Astrocyte (in vitro differentiated cells and primary cell): ENCODE data around the gene GIPC2. TPM values are rescaled to one million over a fixed set of nuclear protein-coding genes. Genes with fewer than 3 reads are reported as not detected.

Experiments used
- DNase-seq: peaks from one replicate; pipeline ENCODE4 v3.0.0-alpha.2; 2010; ENCODE audit warnings: low read depth
- FAIRE-seq: peaks from 2 replicates; lab custom pipeline; 2011; peaks lifted over from hg19 to GRCh38; lab: Jason Lieb, UNC
- H2AFZ ChIP-seq: 2 replicates; pipeline ENCODE4 v1.6.0; 2012; ENCODE audit warnings: low read depth, low read length, inconsistent platforms
- H3K27ac ChIP-seq: 2 replicates; pipeline ENCODE4 v1.5.1; 2011; ENCODE audit warnings: low read depth, low read length, inconsistent platforms
- H3K27me3 ChIP-seq: 2 replicates; pipeline ENCODE4 v1.6.0; 2011; ENCODE audit warnings: low read length, inconsistent platforms; ENCODE audit not compliant: insufficient read depth
- H3K36me3 ChIP-seq: 2 replicates; pipeline ENCODE4 v1.5.1; 2011; ENCODE audit warnings: low read length, inconsistent platforms; ENCODE audit not compliant: insufficient read depth
- H3K4me1 ChIP-seq: 2 replicates; pipeline ENCODE4 v1.5.1; 2011; ENCODE audit warnings: low read length, inconsistent platforms; ENCODE audit not compliant: insufficient read depth
- H3K4me2 ChIP-seq: 2 replicates; pipeline ENCODE4 v1.6.0; 2012; ENCODE audit warnings: low read length, inconsistent platforms
- H3K4me3 ChIP-seq: 2 replicates; pipeline ENCODE4 v1.5.1; 2011; ENCODE audit warnings: low read depth, mild to moderate bottlenecking, low read length, inconsistent platforms; ENCODE audit not compliant: insufficient read depth
- H3K79me2 ChIP-seq: 2 replicates; pipeline ENCODE4 v1.6.0; 2012; ENCODE audit warnings: mild to moderate bottlenecking, low read length, inconsistent platforms; ENCODE audit not compliant: insufficient read depth
- H3K9ac ChIP-seq: 2 replicates; pipeline ENCODE4 v1.6.0; 2012; ENCODE audit warnings: mild to moderate bottlenecking, low read length, inconsistent platforms
- H3K9me3 ChIP-seq: 2 replicates; pipeline ENCODE4 v1.5.1; 2012; ENCODE audit warnings: low read depth, mild to moderate bottlenecking, low read length, inconsistent platforms; ENCODE audit not compliant: insufficient read depth
- H4K20me1 ChIP-seq: 2 replicates; pipeline ENCODE4 v1.6.0; 2012; ENCODE audit warnings: low read length, inconsistent platforms; ENCODE audit not compliant: insufficient read depth
- H3K27ac Mint-ChIP-seq: one replicate; pipeline ENCODE4 v1.8.0; 2021; ENCODE audit warnings: mild to moderate bottlenecking, mixed read lengths; ENCODE audit not compliant: unreplicated experiment
- H3K27me3 Mint-ChIP-seq: one replicate; pipeline ENCODE4 v1.8.0; 2021; ENCODE audit warnings: low read depth, mixed read lengths; ENCODE audit not compliant: unreplicated experiment
- H3K36me3 Mint-ChIP-seq: one replicate; pipeline ENCODE4 v1.8.0; 2021; ENCODE audit warnings: low read depth, mixed read lengths; ENCODE audit not compliant: unreplicated experiment
- H3K4me1 Mint-ChIP-seq: one replicate; pipeline ENCODE4 v1.8.0; 2021; ENCODE audit warnings: low read depth, mixed read lengths; ENCODE audit not compliant: unreplicated experiment
- H3K4me3 Mint-ChIP-seq: one replicate; pipeline ENCODE4 v1.8.0; 2021; ENCODE audit warnings: mild to moderate bottlenecking, moderate library complexity, mixed read lengths; ENCODE audit not compliant: unreplicated experiment
- H3K9me3 Mint-ChIP-seq: one replicate; pipeline ENCODE4 v1.8.0; 2021; ENCODE audit warnings: mild to moderate bottlenecking, mixed read lengths; ENCODE audit not compliant: unreplicated experiment
- CTCF ChIP-seq: IDR thresholded peaks from 2 replicates; pipeline ENCODE4 v1.5.1; 2011; ENCODE audit warnings: low read depth, mild to moderate bottlenecking, inconsistent platforms, low read length, moderate library complexity; ENCODE audit not compliant: insufficient read depth
- EZH2 ChIP-seq: IDR thresholded peaks from 2 replicates; pipeline ENCODE4 v1.6.1; 2012; ENCODE audit warnings: mild to moderate bottlenecking, low read length, inconsistent platforms; ENCODE audit not compliant: insufficient read depth
- total RNA-seq: library from RNA; stranded (reverse); gene quantifications from 2 replicates; pipeline ENCODE4 v1.2.1, GENCODE V29; 2021

Gene GIPC2
- total RNA-seq, 1 donor from 2014 or later: not detected

- Histone ChIP-seq H3K4me3 (no peak overlapping the region), H3K9ac (no peak overlapping the region), H4K20me1 (no peaks in the 10 kb centered on the region), H3K36me3 (no peaks in the 10 kb centered on the region), H3K27me3 (no peaks in the 10 kb centered on the region), H3K4me2 (no peak overlapping the region), H3K27ac (no peak overlapping the region), H3K4me1 (peaks cover 15% of the 10 kb centered on the region), H3K79me2 (no peaks in the 10 kb centered on the region), H3K9me3 (no peaks in the 10 kb centered on the region), H2AFZ (no peak overlapping the region)
- Mint-ChIP-seq H3K27me3 (no peaks in the 10 kb centered on the region), H3K4me1 (peaks cover 8% of the 10 kb centered on the region), H3K4me3 (no peak overlapping the region), H3K36me3 (no peaks in the 10 kb centered on the region), H3K27ac (no peak overlapping the region), H3K9me3 (peaks cover under 1% of the 10 kb centered on the region)
- DNase-seq: no peak
- no peak for FAIRE-seq
- TF ChIP-seq EZH2 (no peak), CTCF (no peak)
Observed at GRCh38 chr1:78091886-78092285, 46.1 kb downstream of the GIPC2 start.

GRCh38 chr1:78092643-78093042 lies 46.9 kb downstream of the GIPC2 start:
- no peak overlapping the region for H3K4me2 ChIP-seq
- no peaks in the 10 kb centered on the region for H3K79me2 ChIP-seq
- no peak overlapping the region for H3K27ac Mint-ChIP-seq
- peaks cover 8% of the 10 kb centered on the region for H3K4me1 Mint-ChIP-seq
- no peaks in the 10 kb centered on the region for H3K27me3 ChIP-seq
- H3K36me3 ChIP-seq: no peaks in the 10 kb centered on the region
- no peaks in the 10 kb centered on the region for H3K27me3 Mint-ChIP-seq
- H4K20me1 ChIP-seq: no peaks in the 10 kb centered on the region
- no peak overlapping the region for H3K4me3 Mint-ChIP-seq
- peaks cover 21% of the 10 kb centered on the region for H3K4me1 ChIP-seq
- H2AFZ ChIP-seq: no peak overlapping the region
- H3K27ac ChIP-seq: no peak overlapping the region
- no peak overlapping the region for H3K9ac ChIP-seq
- H3K36me3 Mint-ChIP-seq: no peaks in the 10 kb centered on the region
- no peaks in the 10 kb centered on the region for H3K9me3 Mint-ChIP-seq
- H3K4me3 ChIP-seq: no peak overlapping the region
- no peak for DNase-seq
- no peak for FAIRE-seq
- TF ChIP-seq EZH2: no peak
- TF ChIP-seq CTCF: no peak
- H3K9me3 ChIP-seq: no peaks in the 10 kb centered on the region

- peaks cover 8% of the 10 kb centered on the region for H3K4me1 Mint-ChIP-seq
- DNase-seq: no peak
- no peaks in the 10 kb centered on the region for H3K27me3 Mint-ChIP-seq
- no peak for FAIRE-seq
- H3K79me2 ChIP-seq: no peaks in the 10 kb centered on the region
- H3K27ac Mint-ChIP-seq: no peak overlapping the region
- H3K36me3 Mint-ChIP-seq: no peaks in the 10 kb centered on the region
- H3K4me2 ChIP-seq: no peak overlapping the region
- H3K27me3 ChIP-seq: no peaks in the 10 kb centered on the region
- no peaks in the 10 kb centered on the region for H3K36me3 ChIP-seq
- no peaks in the 10 kb centered on the region for H4K20me1 ChIP-seq
- TF ChIP-seq CTCF (no peak), EZH2 (no peak)
- no peak overlapping the region for H3K4me3 ChIP-seq
- H2AFZ ChIP-seq: no peak overlapping the region
- H3K9ac ChIP-seq: no peak overlapping the region
- H3K4me3 Mint-ChIP-seq: no peak overlapping the region
- peaks cover 21% of the 10 kb centered on the region for H3K4me1 ChIP-seq
- no peak overlapping the region for H3K27ac ChIP-seq
- H3K9me3 Mint-ChIP-seq: no peaks in the 10 kb centered on the region
- no peaks in the 10 kb centered on the region for H3K9me3 ChIP-seq
Observed at GRCh38 chr1:78093560-78093959, 47.8 kb downstream of the GIPC2 start.
